HG02678 (cell line): Measurements from ENCODE around the gene PRPF40A.

ENCODE experiments used
- ATAC-seq: cut with Tn5 transposase; IDR thresholded peaks from one replicate; pipeline ENCODE4 v1.9.1; 2021; ENCODE audit warnings: mild to moderate bottlenecking, moderate library complexity; ENCODE audit not compliant: unreplicated experiment

Gene PRPF40A

DNA sequence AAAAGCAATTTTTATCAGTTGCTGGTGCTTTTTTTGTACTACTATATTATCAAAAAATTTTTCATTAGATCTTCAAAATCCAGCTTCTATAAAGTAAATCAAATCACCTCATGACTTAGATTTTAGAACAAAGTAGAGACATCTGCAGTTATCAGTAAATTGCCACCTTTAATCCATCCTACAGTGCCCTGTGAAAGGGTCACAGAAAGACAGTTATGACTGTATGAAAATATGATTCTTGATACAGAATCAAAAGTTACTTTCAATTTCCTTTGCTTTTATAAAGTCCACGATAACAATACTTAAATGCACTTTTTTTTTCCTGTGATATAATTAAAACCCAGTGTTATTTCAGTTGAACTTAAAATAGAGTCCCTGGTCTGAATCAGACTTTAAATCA is 61.4 kb downstream of the PRPF40A start:
- no peak for ATAC-seq

- no peak for ATAC-seq
These were observed 65.4 kb downstream of the PRPF40A start for GRCh38 chr2:152651834-152652233.

GRCh38 chr2:152650768-152651371 is 66.4 kb downstream of the PRPF40A start:
- no peak for ATAC-seq

- no peak for ATAC-seq
These were observed 67.3 kb downstream of the PRPF40A start for GRCh38 chr2:152649997-152650396.

DNA sequence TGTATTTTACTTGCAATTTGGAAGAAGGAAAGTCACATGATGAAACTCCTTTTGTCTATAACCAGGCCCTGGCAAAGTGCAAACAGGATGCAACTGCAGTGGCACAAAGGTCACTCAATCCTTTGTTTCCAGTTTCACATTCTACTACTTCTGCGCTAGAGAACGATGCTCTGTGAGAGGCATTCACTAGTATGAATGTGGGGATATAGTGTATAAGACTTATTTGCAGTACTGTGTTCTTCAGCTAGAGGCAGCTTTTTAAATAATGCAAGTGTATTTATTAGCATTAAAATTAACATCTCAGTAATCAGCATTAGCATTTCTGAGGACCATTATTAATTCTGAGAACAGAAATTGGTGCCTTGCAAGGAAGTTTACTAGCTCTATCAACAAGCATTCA is 68.9 kb downstream of the PRPF40A start:
- ATAC-seq, result no peak

DNA sequence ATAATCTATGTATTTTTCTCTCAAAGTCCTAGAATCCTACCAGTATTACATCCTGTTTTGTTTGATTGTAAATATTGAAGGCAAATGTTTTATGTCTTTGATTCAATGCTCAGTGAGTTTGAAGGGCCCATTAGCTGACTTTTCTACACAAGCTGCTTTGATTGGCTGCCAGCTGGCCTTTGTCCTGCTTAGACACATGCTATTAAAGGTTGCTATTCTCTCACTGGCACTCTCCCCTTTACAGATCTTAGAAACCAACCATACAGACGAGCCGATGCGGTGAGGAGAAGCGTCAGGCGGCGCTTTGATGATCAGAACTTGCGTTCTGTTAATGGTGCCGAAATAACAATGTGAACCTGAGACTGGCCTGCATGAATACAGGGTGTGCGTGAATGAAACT is 69.7 kb downstream of the PRPF40A start:
- no peak for ATAC-seq

DNA sequence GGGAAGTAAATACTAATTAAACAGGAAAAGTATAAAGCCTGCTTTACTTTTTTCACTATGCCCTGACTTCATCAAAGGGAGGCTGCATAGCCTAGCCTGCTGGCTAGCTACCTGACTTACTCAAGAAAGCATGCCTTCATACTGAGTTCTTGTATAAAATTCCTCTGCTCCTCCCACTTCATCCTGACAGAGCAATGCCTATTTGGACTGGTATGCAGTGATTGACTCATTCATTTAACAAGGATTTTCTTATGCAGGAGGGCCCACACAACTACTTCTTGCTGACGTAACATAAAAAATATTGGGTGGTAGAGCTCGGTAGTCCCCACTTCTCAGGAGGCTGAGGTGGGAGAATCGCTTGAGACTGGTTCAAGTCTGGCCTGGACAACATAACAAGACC is 70.5 kb downstream of the PRPF40A start:
- no peak for ATAC-seq

- ATAC-seq, result no peak
These were observed 71.0 kb downstream of the PRPF40A start for GRCh38 chr2:152646264-152646663.

GRCh38 chr2:152644189-152644873 is 72.9 kb downstream of the PRPF40A start:
- ATAC-seq, result no peak

- ATAC-seq, result no peak
These were observed 78.7 kb downstream of the PRPF40A start for GRCh38 chr2:152638590-152638989.

- no peak for ATAC-seq
These were observed 79.2 kb downstream of the PRPF40A start for GRCh38 chr2:152638056-152638455.

DNA sequence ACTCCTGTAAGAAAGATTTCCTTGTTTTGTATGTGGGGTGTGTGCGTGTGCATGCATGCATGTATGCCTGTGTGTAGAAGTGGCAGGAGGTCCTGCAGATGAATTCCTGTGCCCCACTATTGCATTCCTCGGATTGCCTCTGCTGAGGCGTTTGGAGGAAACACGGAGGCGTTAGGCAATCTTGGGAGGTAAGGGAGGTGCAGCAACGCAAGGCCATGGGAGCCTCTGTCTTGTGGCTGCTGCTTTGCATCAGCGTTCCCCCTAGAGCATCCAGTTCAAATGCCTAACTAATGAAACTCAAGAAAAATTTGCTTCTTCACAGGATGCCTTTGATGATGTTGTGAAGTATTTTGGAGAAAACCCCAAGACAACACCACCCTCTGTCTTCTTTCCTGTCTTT is 80.0 kb downstream of the PRPF40A start:
- no peak for ATAC-seq

DNA sequence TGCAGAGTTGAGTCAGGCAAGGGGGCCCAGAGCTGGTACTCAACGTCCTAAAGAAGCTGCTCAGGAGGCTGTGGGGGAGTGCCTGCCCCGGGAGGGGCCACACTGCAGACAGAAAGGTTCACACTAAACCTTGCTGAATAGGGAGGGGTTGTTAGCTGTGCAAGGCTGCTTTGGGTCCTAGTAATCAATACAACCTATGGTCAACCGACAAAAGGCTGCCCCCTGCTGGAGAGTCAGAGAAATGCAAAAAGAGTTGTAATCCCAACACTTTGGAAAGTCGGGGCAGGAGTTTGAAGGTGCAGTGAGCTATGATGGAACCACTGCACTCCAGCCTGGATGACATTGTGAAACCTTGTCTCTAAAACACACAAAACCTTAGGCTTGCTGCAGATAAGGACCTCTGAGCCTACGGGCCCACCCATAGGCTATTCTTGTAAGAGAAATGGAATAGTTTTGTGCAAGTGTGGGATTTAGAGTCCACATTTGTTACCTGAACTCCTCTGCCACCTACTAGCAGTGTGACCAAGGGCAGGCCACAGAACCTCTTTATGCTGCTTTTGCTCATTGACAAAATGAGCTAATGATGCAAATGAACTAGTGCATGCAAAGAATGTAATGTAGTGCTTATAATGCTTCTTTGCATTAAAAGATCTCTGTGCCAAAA is 81.5 kb downstream of the PRPF40A start:
- peak; percentile 74 for ATAC-seq

DNA sequence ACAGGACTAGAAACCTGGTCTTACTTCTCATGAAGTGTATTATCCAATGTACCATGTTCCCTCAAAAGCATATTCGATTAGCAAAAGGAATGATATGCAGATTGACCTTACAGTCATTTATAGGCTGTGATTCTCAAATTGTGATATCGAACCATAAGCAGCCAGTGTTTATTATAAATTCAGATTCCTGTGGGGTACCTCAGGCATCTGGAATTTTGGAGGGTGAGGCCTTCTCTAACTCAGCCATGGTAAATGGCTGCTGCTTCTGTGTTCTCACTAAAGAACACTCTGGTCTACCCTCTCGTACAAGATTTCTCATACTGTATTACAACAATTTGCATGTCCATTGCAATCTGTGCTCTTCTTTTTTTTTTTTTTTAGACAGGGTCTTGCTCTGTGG is 84.5 kb downstream of the PRPF40A start:
- ATAC-seq, result no peak

DNA sequence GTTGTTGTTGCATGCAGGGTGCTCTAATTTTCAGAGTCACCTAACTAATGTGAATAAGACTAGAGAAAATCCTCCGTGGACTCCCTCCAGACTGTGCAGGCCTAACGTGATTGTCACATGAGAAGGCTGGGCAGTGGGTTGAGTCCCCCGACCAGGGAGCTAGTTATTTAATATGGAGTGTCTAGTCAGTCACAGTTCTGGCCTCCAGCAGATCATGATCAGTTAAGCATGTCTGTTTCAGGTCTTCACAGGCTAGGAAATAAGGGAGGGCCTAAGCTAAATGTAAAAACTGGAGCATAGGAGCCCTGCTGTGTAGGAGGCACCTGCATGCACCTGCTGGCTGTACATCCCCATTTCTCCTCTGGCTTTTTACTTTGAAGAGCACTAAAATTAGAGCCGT is 86.8 kb downstream of the PRPF40A start:
- no peak for ATAC-seq

DNA sequence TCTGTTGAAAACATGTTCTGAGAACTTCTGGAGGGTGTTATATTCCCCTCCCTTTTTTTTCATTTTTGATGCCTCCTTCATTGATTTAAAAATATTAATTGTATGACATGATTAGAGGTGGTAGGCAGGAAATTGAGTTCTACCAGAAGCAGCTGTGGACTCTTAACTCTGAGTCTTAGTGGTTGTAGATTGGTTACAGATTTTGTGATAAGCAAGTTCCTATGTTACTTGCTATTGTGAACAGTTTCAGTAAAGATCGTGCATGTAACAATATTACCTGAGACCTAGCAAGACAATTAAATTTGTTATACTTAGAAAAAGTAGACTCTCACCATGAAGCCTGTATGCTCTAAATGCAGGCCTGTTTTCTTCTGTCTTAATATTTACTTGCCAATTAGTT is 88.1 kb downstream of the PRPF40A start:
- no peak for ATAC-seq

GRCh38 chr2:152627351-152627957 is 89.8 kb downstream of the PRPF40A start:
- no peak for ATAC-seq

DNA sequence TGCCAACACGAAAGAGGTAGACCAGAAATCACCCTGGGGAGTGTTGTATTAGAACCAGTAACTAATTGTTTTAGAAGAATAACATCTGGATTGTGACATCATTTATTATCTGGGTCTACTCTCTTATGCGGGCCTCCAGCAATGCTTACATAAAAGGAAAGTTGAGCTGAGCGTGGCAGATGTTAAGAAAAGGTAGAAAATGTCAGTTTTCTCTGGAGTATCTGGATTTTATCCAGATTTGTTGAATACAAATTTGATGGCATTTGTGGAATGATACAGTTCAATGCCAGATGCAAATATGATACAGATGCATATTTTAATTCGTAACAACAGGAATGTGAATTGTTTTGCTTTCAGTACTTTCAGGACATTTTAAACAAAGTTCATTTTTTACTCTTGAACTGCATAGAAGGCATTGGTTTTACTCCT is 90.3 kb downstream of the PRPF40A start:
- no peak for ATAC-seq

- no peak for ATAC-seq
These were observed 92.5 kb downstream of the PRPF40A start for GRCh38 chr2:152624805-152625204.

DNA sequence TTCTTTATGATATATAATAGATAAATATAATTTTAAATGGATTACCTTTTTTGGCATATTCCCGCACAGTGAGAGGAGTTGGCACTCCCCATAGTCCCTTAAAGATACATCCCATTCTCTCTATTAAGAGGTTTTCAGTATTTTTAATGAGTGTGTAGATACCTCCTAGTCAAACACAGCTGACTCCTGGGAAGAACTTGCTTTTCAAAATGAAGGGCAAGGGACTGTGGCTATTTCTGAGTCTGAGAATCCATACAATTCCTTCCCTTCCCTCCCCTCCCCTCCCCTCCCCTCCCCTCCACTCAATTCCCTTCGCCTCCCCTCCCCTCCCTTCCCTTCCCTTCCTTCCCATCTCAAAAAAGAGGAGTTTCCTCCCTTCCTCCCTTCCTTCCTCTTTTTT is 93.5 kb downstream of the PRPF40A start:
- ATAC-seq, result no peak

- ATAC-seq, result no peak
These were observed 94.1 kb downstream of the PRPF40A start for GRCh38 chr2:152623076-152623740.
